B cell (primary cell): ENCODE data around the gene AP3M1. TPM values are rescaled to one million over a fixed set of nuclear protein-coding genes. Genes with fewer than 3 reads are reported as not detected.

Experiments used
- ATAC-seq: fragments of 200-7000 bp; cut with Tn5 transposase; one replicate; pipeline ENCODE4 v1.10.0; 2021; ENCODE audit warnings: low read depth, mild to moderate bottlenecking, moderate number of reproducible peaks, moderate library complexity
- CTCF ChIA-PET: fragments of 350-600 bp; sonication (Branson Sonifier 250); formaldehyde crosslinking; loops from one replicate; lab custom pipeline; 2021; ENCODE audit warnings: antibody characterized with exemption, inconsistent platforms; lab: Charles Lee
- POLR2A ChIA-PET: fragments of 350-600 bp; sonication (Branson Sonifier 250); formaldehyde crosslinking; loops from one replicate; lab custom pipeline; 2021; ENCODE audit warnings: antibody characterized with exemption; lab: Charles Lee
- DNase-seq: peaks from one replicate; pipeline ENCODE4 v3.0.0; 2013
- H2AFZ ChIP-seq: 2 replicates; pipeline ENCODE4 v1.6.1; 2012; ENCODE audit warnings: mild to moderate bottlenecking, low read depth, low read length; ENCODE audit not compliant: insufficient read depth, poor library complexity, severe bottlenecking
- H3K27ac ChIP-seq, 2 donors: 1 replicate in 1 of 2; 2 replicates in 1 of 2; pipeline ENCODE4 v1.5.1; 2012 to 2013; ENCODE audit warnings: low read length in 2 of 2, mild to moderate bottlenecking in 2 of 2, moderate library complexity in 1 of 2
- H3K27me3 ChIP-seq, 4 experiments: fragments of 200-600 bp in 1 of 4; sonication (generic) in 1 of 4; replicated peaks in 1 of 4; 1 replicate in 2 of 4; 2 replicates in 2 of 4; pipeline versions ENCODE4 v1.6.1 to v1.7.0; 2013 to 2016; ENCODE audit warnings: low read length in 3 of 4, mild to moderate bottlenecking in 2 of 4, mixed read lengths in 1 of 4, moderate library complexity in 1 of 4; ENCODE audit not compliant: insufficient read depth in 4 of 4, control insufficient read depth in 3 of 4; ENCODE audit errors: control extremely low read depth in 1 of 4
- H3K36me3 ChIP-seq, 2 experiments: replicated peaks in 1 of 2; 1 replicate in 1 of 2; 2 replicates in 1 of 2; pipeline versions ENCODE4 v1.6.1 to v1.7.1; 2013; ENCODE audit warnings: low read length in 1 of 2; ENCODE audit not compliant: insufficient read depth in 2 of 2, control insufficient read depth in 1 of 2; ENCODE audit errors: control extremely low read depth in 1 of 2, extremely low read depth in 1 of 2
- H3K4me1 ChIP-seq, 2 donors: fragments of 200-600 bp in 1 of 2; sonication (generic) in 1 of 2; 1 replicate in 1 of 2; 2 replicates in 1 of 2; pipeline versions ENCODE4 v1.5.1 to v1.6.1; 2013 to 2017; ENCODE audit warnings: low read length in 2 of 2; ENCODE audit not compliant: control insufficient read depth in 2 of 2, insufficient read depth in 2 of 2
- H3K4me2 ChIP-seq: replicated peaks from 2 replicates; pipeline ENCODE3; 2012; ENCODE audit warnings: mild to moderate bottlenecking, low read depth, low read length; ENCODE audit not compliant: poor library complexity, severe bottlenecking
- H3K4me3 ChIP-seq, 5 experiments: fragments of 200-600 bp in 1 of 5; sonication (generic) in 1 of 5; 1 replicate in 3 of 5; 2 replicates in 2 of 5; pipeline versions ENCODE4 v1.5.1 to v1.7.0; 2011 to 2016; ENCODE audit warnings: low read length in 4 of 5, mild to moderate bottlenecking in 4 of 5, low read depth in 2 of 5, control low read depth in 1 of 5, moderate library complexity in 1 of 5; ENCODE audit not compliant: insufficient read depth in 1 of 5; ENCODE audit errors: control extremely low read depth in 1 of 5, extremely low read depth in 1 of 5
- H3K79me2 ChIP-seq: fragments of 200-600 bp; sonication (generic); one replicate; pipeline ENCODE4 v1.6.0; 2016; ENCODE audit warnings: low read length; ENCODE audit not compliant: control insufficient read depth, insufficient read depth
- H3K9ac ChIP-seq: fragments of 200-600 bp; sonication (generic); 2 replicates; pipeline ENCODE4 v1.6.1; 2017; ENCODE audit warnings: mild to moderate bottlenecking, low read length, moderate library complexity
- H3K9me3 ChIP-seq, 3 donors: one replicate each; pipeline versions ENCODE4 v1.6.1 to v1.7.1; 2013; ENCODE audit warnings: low read length in 2 of 3; ENCODE audit not compliant: control insufficient read depth in 2 of 3, insufficient read depth in 1 of 3; ENCODE audit errors: control extremely low read depth in 1 of 3
- H4K20me1 ChIP-seq: 2 replicates; pipeline ENCODE4 v1.6.0; 2012; ENCODE audit warnings: mild to moderate bottlenecking, low read length; ENCODE audit not compliant: insufficient read depth, control insufficient read depth, poor library complexity, severe bottlenecking
- H3K27ac Mint-ChIP-seq: one replicate; pipeline ENCODE4 v1.8.0; 2021; ENCODE audit warnings: mixed read lengths
- H3K27me3 Mint-ChIP-seq: one replicate; pipeline ENCODE4 v1.8.0; 2021; ENCODE audit warnings: mixed read lengths
- H3K4me1 Mint-ChIP-seq: one replicate; pipeline ENCODE4 v1.8.0; 2021; ENCODE audit warnings: mixed read lengths
- H3K4me3 Mint-ChIP-seq: one replicate; pipeline ENCODE4 v1.8.0; 2021; ENCODE audit warnings: mixed read lengths
- H3K9me3 Mint-ChIP-seq: one replicate; pipeline ENCODE4 v1.8.0; 2022; ENCODE audit warnings: mixed read lengths; ENCODE audit not compliant: insufficient read depth
- CTCF ChIP-seq: fragments of 200-600 bp; IDR thresholded peaks from one replicate; pipeline ENCODE4 v1.8.0; 2022; ENCODE audit warnings: antibody characterized with exemption, mild to moderate bottlenecking
- EZH2 ChIP-seq: IDR thresholded peaks from 2 replicates; pipeline ENCODE4 v1.6.1; 2012; ENCODE audit warnings: borderline replicate concordance, low read depth, mild to moderate bottlenecking, moderate library complexity, low read length; ENCODE audit not compliant: insufficient read depth, poor library complexity, severe bottlenecking
- WGBS: methylation state at CpG from one replicate; pipeline ENCODE4 v1.1.5; 2013; ENCODE audit warnings: missing lambda C conversion rate; ENCODE audit not compliant: insufficient coverage; 5-methylcytosine and 5-hydroxymethylcytosine counted together
- intact Hi-C: fragments of 100-400 bp; cut with micrococcal nuclease; formaldehyde crosslinking; loops from one replicate; pipeline ENCODE4 v1.10.0; 2022
- polyA plus RNA-seq: library from polyadenylated mRNA; depleted of rRNA; stranded (reverse); fragments of >200 nt; gene quantifications from 2 replicates; pipeline ENCODE4 v1.2.3, GENCODE V29; 2012
- total RNA-seq, 2 donors: library from RNA; stranded (reverse); fragments of 120-200 nt in 1 of 2; gene quantifications; 1 replicate in 1 of 2; 2 replicates in 1 of 2; pipeline versions ENCODE4 v1.2.3 to v1.2.4, GENCODE V29; 2013 to 2022

Gene AP3M1
- total and polyA plus RNA-seq, 2 donors (not counting 1 experiment from before 2014, with no cell fraction given) = 21.6 to 50.4 TPM

- H3K9me3 ChIP-seq = no peaks in the 10 kb centered on the region
- H3K4me1 ChIP-seq = peaks cover 39 to 52% of the 10 kb centered on the region in 2 donors
- H4K20me1 ChIP-seq = peaks cover 12% of the 10 kb centered on the region
- ATAC-seq (no peak), DNase-seq (no peak)
- ChIA-PET POLR2A (interaction anchor here (0.6 to 3.5 kb wide), 7 partner anchors 9 to 842 kb away, joined by 3 to 31 read pairs (median 5); partner anchors contain the start of genes ADK and AP3M1), CTCF (interaction anchor here (0.6 to 1.6 kb wide), 7 partner anchors 27 to 1056 kb away, joined by 3 to 11 read pairs (median 4); partner anchors contain the start of genes ADK and AP3M1)
- TF ChIP-seq EZH2 (no peak), CTCF (no peak)
- H3K4me3 Mint-ChIP-seq = peak overlapping the region; percentile 58
- peak overlapping the region; percentile 5 to 56 for H3K27ac ChIP-seq
- peak overlapping the region; percentile 73 for H3K27ac Mint-ChIP-seq
- H3K79me2 ChIP-seq = peaks cover 93% of the 10 kb centered on the region
- H3K4me3 ChIP-seq = peak overlapping the region in 3 of 5 experiments; percentile 11 to 95 (median 40)
- H3K4me1 Mint-ChIP-seq = peaks cover 58% of the 10 kb centered on the region
- H2AFZ ChIP-seq = no peak overlapping the region
- H3K36me3 ChIP-seq = peaks cover 0 to 2% of the 10 kb centered on the region in 2 experiments
- peak overlapping the region; percentile 57 for H3K4me2 ChIP-seq
- peak overlapping the region; percentile 19 for H3K9ac ChIP-seq
- intact Hi-C loops = loop anchor here (5.0 kb wide), 2 partner anchors 34 to 49 kb away; no protein-coding TSS in a partner anchor
- H3K9me3 Mint-ChIP-seq = no peaks in the 10 kb centered on the region
- 100% methylated on average over 1 of the region's 5 CpGs for WGBS
- H3K27me3 Mint-ChIP-seq = no peaks in the 10 kb centered on the region
- no peaks in the 10 kb centered on the region for H3K27me3 ChIP-seq
Measured at GRCh38 chr10:74178042-74178791, 27.6 kb upstream of the AP3M1 start.
